Thoracic aorta (tissue), 2 donors: ENCODE measurements around the gene BCAS1. TPM values are rescaled to one million over a fixed set of nuclear protein-coding genes. Genes with fewer than 3 reads are reported as not detected.

Experiments used
- ATAC-seq: fragments of 150-250 bp; one replicate; pipeline ENCODE4 v1.8.0; 2017; ENCODE audit warnings: low read depth; ENCODE audit not compliant: insufficient number of reproducible peaks, low FRiP score
- DNase-seq: peaks from one replicate; pipeline ENCODE4 v3.0.0-alpha.2; 2020; ENCODE audit warnings: low spot score
- H3K27ac ChIP-seq, 2 donors: fragments of 200-600 bp; sonication (generic); 1 replicate in 1 of 2; 2 replicates in 1 of 2; pipeline ENCODE4 v1.5.1; 2016; ENCODE audit warnings: mild to moderate bottlenecking in 2 of 2, moderate library complexity in 2 of 2
- H3K27me3 ChIP-seq: fragments of 200-600 bp; sonication (generic); replicated peaks from 2 replicates; pipeline ENCODE4 v1.6.0; 2016; ENCODE audit warnings: mild to moderate bottlenecking; ENCODE audit not compliant: insufficient read depth
- H3K36me3 ChIP-seq: fragments of 200-600 bp; sonication (generic); one replicate; pipeline ENCODE4 v1.5.1; 2016
- H3K4me1 ChIP-seq, 2 donors: fragments of 200-600 bp; sonication (generic); 1 replicate in 1 of 2; 2 replicates in 1 of 2; pipeline versions ENCODE4 v1.5.1 to v1.6.0; 2016; ENCODE audit warnings: low read depth in 2 of 2, mild to moderate bottlenecking in 1 of 2; ENCODE audit not compliant: control insufficient read depth in 1 of 2
- H3K4me3 ChIP-seq: fragments of 200-600 bp; sonication (generic); 2 replicates; pipeline ENCODE4 v1.5.1; 2016; ENCODE audit warnings: mild to moderate bottlenecking
- H3K9me3 ChIP-seq: fragments of 200-600 bp; sonication (generic); 2 replicates; pipeline ENCODE4 v1.5.1; 2016
- total RNA-seq, 2 donors: library from RNA; depleted of rRNA; stranded (reverse); fragments of >200 nt; gene quantifications; one replicate each; pipeline versions ENCODE4 v1.1.0 to v1.2.3, GENCODE V29; 2016
- TF ChIP-seq, protein P1 (sequence below): fragments of 200-600 bp; sonication (generic); IDR thresholded peaks from one replicate; pipeline ENCODE4 v1.5.1; 2019; ENCODE audit warnings: antibody characterized with exemption

BCAS1 gene
- total RNA-seq, 2 donors from 2014 or later, result under 0.01 to 3.6 TPM

DNA sequence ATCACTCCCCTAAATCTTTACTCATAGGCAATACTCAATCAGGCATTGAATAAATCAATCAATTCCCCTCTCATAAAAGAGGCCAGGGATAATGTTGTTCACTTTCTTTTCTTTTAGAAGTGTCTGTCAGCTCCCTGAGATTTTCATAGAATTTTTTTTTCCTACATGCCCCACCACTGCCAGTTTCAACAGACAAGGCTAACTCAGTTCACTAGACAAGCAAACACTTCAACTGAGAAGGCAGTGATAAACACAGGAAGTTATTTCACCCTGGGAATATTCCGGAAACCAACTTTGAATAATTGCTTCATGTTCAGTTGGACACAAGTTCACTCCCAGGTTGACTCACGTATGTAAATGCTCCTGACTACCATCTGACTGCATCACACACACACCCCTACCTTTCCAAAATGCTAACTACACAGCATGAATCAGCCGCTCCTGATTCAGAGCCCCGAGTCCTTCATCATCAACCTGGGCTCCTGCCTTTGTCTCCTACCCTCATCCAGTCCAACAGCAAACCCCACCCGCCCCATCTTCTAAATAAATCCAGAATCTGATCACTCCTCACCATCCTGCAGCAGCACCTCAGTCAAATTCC lies 143.9 kb downstream of the BCAS1 start:
- Histone ChIP-seq H3K9me3 (no peaks in the 10 kb centered on the region), H3K36me3 (no peaks in the 10 kb centered on the region), H3K4me1 (peaks cover 8 to 21% of the 10 kb centered on the region in 2 donors), H3K4me3 (no peak overlapping the region), H3K27me3 (no peaks in the 10 kb centered on the region), H3K27ac (peak overlapping the region; percentile 11 to 21)
- no peak for DNase-seq
- ATAC-seq, result peak; percentile 65
- TF ChIP-seq, protein P1, sequence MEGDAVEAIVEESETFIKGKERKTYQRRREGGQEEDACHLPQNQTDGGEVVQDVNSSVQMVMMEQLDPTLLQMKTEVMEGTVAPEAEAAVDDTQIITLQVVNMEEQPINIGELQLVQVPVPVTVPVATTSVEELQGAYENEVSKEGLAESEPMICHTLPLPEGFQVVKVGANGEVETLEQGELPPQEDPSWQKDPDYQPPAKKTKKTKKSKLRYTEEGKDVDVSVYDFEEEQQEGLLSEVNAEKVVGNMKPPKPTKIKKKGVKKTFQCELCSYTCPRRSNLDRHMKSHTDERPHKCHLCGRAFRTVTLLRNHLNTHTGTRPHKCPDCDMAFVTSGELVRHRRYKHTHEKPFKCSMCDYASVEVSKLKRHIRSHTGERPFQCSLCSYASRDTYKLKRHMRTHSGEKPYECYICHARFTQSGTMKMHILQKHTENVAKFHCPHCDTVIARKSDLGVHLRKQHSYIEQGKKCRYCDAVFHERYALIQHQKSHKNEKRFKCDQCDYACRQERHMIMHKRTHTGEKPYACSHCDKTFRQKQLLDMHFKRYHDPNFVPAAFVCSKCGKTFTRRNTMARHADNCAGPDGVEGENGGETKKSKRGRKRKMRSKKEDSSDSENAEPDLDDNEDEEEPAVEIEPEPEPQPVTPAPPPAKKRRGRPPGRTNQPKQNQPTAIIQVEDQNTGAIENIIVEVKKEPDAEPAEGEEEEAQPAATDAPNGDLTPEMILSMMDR, result no peak

DNA sequence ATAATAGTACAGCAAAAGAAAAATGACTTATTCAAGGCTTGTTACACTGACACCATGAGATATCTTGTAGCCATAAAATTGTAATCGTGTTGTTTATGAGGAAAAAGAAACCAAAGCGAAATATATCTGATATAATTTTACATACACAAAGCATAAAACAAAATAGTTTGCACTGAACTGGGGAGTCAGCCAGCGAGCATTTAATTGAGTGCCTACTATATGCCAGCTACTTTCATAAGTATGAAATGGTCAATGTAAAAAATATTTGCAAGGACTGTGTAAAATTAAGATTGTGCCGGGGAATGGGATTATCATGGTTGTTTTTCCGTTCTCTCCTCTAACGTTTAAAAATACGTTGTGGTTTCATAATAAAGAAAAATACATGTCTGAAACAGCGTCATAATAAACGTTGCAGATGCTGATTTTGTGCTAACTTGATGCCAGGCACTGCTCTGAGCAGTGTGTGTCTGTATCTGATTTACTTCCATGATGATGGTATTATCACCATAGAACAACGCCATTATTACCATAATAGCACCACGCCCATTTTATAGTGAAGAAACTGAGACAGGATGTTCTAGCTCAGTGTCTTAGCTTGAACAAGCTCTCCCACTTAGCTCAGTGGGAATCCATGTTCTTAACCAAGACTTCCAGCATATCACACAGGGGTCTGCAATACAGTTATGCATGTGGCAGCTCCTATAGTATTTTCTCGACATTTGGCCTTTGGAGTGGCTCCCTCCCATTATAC lies 144.6 kb downstream of the BCAS1 start:
- DNase-seq (no peak), ATAC-seq (no peak)
- Histone ChIP-seq H3K27me3 (no peaks in the 10 kb centered on the region), H3K9me3 (no peaks in the 10 kb centered on the region), H3K27ac (peak overlapping the region in 1 of 2 donors; percentile 11), H3K4me3 (no peak overlapping the region), H3K36me3 (no peaks in the 10 kb centered on the region), H3K4me1 (peaks cover 8 to 21% of the 10 kb centered on the region in 2 donors)
- TF ChIP-seq, protein P1, result no peak

DNA sequence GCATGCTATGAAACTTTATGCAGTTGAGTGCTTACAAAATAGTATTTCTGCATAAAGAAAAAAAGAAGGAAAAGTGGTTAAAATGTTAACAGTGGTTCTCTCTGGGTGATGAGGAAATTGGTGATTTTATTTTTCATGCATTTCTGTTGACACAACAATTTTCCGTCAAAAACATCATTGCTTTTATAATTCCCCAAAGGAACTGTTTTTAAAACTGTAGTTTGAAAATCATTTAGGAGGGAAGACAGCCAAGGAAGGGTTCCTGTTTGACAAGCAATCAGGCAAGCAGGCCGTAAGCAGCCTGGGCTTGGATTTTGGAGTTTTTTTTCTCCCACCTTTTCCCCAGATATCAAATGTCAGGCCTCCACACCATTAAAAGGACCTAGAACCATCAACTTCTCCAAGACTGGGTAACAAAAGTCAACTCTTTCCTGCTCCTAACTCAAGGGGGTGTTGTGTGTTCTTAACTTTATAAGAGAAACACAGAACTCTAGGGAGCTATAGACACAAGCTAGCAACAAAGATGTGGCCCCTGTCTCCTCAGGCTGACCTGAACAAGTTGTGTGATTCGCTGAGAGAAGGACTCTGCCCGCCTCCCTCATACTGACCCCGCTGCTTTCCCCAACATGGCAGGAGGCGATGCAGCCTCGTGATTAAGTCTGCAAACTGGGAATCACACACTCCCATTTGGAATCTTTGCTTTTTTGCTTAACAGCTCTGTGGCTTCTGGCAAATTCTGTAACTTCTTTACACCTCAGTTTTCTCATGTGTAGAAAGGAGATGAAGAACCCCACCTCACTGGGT lies 146.6 kb downstream of the BCAS1 start:
- no peaks in the 10 kb centered on the region for H3K36me3 ChIP-seq
- H3K4me1 ChIP-seq, result peaks cover 8 to 21% of the 10 kb centered on the region in 2 donors
- DNase-seq (no peak), ATAC-seq (no peak)
- H3K27ac ChIP-seq, result peak overlapping the region in 1 of 2 donors; percentile 28
- H3K27me3 ChIP-seq, result no peaks in the 10 kb centered on the region
- TF ChIP-seq, protein P1, result no peak
- no peaks in the 10 kb centered on the region for H3K9me3 ChIP-seq
- H3K4me3 ChIP-seq, result no peak overlapping the region

DNA sequence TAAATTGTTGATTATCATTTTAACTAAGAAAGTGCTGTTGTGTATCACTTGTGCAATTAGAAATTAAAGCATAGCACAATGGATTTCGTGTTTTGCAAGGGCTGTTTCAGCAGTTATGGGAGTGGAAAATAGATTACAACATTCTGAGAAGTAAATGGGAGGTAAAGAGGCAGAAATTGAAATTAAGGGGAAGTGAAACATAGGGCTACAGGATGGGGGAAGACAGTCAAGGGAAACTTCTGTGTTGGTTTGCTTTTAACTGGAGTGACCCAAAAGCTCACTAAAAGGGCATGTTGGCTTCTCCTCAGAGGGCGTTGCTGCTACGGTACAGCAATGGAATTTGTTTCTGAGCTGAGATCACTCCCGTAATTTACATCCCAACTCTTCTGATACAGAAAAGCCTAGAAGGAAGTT lies 147.5 kb downstream of the BCAS1 start:
- no peaks in the 10 kb centered on the region for H3K9me3 ChIP-seq
- peak overlapping the region in 1 of 2 donors; percentile 28 for H3K27ac ChIP-seq
- TF ChIP-seq, protein P1, result no peak
- peaks cover 8 to 23% of the 10 kb centered on the region in 2 donors for H3K4me1 ChIP-seq
- no peak overlapping the region for H3K4me3 ChIP-seq
- peak; percentile 28 for ATAC-seq
- no peaks in the 10 kb centered on the region for H3K36me3 ChIP-seq
- H3K27me3 ChIP-seq, result no peaks in the 10 kb centered on the region
- DNase-seq, result no peak
